Fibroblast of lung (primary cell): ENCODE data around the gene CACTIN.

Source experiments
- EZH2 ChIP-seq: IDR thresholded peaks from 2 replicates; pipeline ENCODE4 v1.5.1; 2012; ENCODE audit warnings: low read length, control low read depth, mild to moderate bottlenecking; ENCODE audit errors: missing control alignments
- TF ChIP-seq, protein P1 (sequence below), 2 donors: IDR thresholded peaks in 1 of 2; conservative IDR thresholded peaks in 1 of 2; 1 replicate in 1 of 2; 2 replicates in 1 of 2; pipeline ENCODE4 v1.5.1; 2011 to 2012; ENCODE audit warnings: low read length in 2 of 2, control low read depth in 1 of 2, inconsistent platforms in 1 of 2, low read depth in 1 of 2, mild to moderate bottlenecking in 1 of 2

DNA sequence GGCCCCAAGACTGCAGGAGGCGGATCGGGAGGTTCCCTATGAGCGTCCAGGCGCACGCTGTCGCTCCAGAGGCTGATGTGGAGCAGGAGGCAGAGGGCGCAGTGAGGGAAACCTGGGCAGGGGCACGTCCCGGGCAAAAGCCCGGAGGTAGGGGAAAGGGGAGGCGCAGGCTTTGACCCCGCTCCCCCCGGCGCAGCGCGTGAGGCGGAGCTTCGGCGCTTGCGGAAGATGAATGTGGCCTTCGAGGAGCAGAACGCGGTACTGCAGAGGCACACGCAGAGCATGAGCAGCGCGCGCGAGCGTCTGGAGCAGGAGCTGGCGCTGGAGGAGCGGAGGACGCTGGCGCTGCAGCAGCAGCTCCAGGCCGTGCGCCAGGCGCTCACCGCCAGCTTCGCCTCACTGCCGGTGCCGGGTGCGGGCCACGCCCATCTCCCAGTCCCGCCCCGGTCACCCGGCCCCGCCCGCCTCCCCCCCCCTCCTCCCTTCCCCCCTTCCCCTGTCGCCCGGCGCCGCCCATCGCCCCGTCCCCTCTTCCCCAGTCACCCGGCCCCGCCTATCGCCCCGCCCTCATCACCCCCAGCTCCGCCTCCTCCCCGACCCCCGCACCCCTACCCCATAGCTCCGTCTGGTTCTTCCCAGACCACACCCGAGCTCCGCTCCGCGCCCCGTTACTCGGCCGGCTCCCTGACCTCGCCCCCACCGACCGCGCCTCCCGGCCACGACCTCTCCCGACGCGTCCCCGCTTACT lies 49.7 kb downstream of the CACTIN start:
- TF ChIP-seq EZH2: no peak
- TF ChIP-seq, protein P1, sequence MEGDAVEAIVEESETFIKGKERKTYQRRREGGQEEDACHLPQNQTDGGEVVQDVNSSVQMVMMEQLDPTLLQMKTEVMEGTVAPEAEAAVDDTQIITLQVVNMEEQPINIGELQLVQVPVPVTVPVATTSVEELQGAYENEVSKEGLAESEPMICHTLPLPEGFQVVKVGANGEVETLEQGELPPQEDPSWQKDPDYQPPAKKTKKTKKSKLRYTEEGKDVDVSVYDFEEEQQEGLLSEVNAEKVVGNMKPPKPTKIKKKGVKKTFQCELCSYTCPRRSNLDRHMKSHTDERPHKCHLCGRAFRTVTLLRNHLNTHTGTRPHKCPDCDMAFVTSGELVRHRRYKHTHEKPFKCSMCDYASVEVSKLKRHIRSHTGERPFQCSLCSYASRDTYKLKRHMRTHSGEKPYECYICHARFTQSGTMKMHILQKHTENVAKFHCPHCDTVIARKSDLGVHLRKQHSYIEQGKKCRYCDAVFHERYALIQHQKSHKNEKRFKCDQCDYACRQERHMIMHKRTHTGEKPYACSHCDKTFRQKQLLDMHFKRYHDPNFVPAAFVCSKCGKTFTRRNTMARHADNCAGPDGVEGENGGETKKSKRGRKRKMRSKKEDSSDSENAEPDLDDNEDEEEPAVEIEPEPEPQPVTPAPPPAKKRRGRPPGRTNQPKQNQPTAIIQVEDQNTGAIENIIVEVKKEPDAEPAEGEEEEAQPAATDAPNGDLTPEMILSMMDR (conservative IDR thresholded peaks at IDR 0.05 in 1 of 2, IDR thresholded peaks at IDR 0.05 in 1 of 2; ENCODE audit: low read depth in 1 of 2, low read length in 2 of 2): no peak
